ENCODE measurements around the gene SLC12A7. TPM values are rescaled to one million over a fixed set of nuclear protein-coding genes. Genes with fewer than 3 reads are reported as not detected.

The SLC12A7 gene
- total RNA-seq, 1 experiment from 2014 or later = 12.0 TPM

Other genes with a start within 250 kb of the SLC12A7 start
- 16.9 and 19.9 TPM in 2 replicates for gene BRD9, start 219.3 kb downstream of the SLC12A7 start, total RNA-seq (2014; rRNA removed; shearing (Covaris generic))
- 44.7 and 47.5 TPM in 2 replicates for gene TRIP13, start 219.2 kb downstream of the SLC12A7 start, total RNA-seq (2014; rRNA removed; shearing (Covaris generic))
- gene NKD2, start 103.3 kb downstream of the SLC12A7 start, total RNA-seq (2014; rRNA removed; shearing (Covaris generic)) = not detected in 2 replicates
- gene SLC6A19, start 89.5 kb upstream of the SLC12A7 start, total RNA-seq (2014; rRNA removed; shearing (Covaris generic)) = not detected in 2 replicates
- gene SLC6A18, start 113.3 kb upstream of the SLC12A7 start, total RNA-seq (2014; rRNA removed; shearing (Covaris generic)) = not detected in 2 replicates
- not detected in 2 replicates for gene TERT, start 183.0 kb upstream of the SLC12A7 start, total RNA-seq (2014; rRNA removed; shearing (Covaris generic))
- gene CLPTM1L, start 233.0 kb upstream of the SLC12A7 start, total RNA-seq (2014; rRNA removed; shearing (Covaris generic)) = 83.2 and 93.4 TPM in 2 replicates

Data from SJCRH30 (cell line).